Measurements from ENCODE around the gene C9orf50.
"Not testable (repeated sequence)": the region's sequence is repeated elsewhere in the genome, so short reads cannot be mapped to it uniquely, and the experiment has no call there.

The C9orf50 gene

GRCh38 chr9:129620669-129621295 is at the start of gene C9orf50:
TSS of gene C9orf50 (minus strand) at chr9:129621101. CDS start at chr9:129620574, 527 bp downstream.
- peak; percentile 87 for DNase-seq

- no peak for DNase-seq
These were observed 49.0 kb upstream of the C9orf50 start for GRCh38 chr9:129669946-129670345.

- no peak for DNase-seq
These were observed 48.3 kb upstream of the C9orf50 start for GRCh38 chr9:129669141-129669718.

GRCh38 chr9:129667850-129668249 is 46.9 kb upstream of the C9orf50 start:
- no peak for DNase-seq

- DNase-seq, result no peak
These were observed 46.5 kb upstream of the C9orf50 start for GRCh38 chr9:129667378-129667777.

- DNase-seq, result no peak
These were observed 45.7 kb upstream of the C9orf50 start for GRCh38 chr9:129666575-129666974.

- no peak for DNase-seq
These were observed 45.1 kb upstream of the C9orf50 start for GRCh38 chr9:129665814-129666520.

GRCh38 chr9:129665389-129665775 is 44.5 kb upstream of the C9orf50 start, which contains the start of gene PRRX2:
TSS of gene PRRX2 (plus strand) at chr9:129665647. CDS start at chr9:129665868, 221 bp downstream.
- peak; percentile 49 for DNase-seq

GRCh38 chr9:129664746-129665388 is 44.0 kb upstream of the C9orf50 start:
- DNase-seq, result no peak

- DNase-seq, result not testable (repeated sequence)
These were observed 41.3 kb upstream of the C9orf50 start for GRCh38 chr9:129662239-129662638.

GRCh38 chr9:129661029-129661428 is 40.1 kb upstream of the C9orf50 start:
- DNase-seq, result no peak

- peak; percentile 23 for DNase-seq
These were observed 36.0 kb upstream of the C9orf50 start for GRCh38 chr9:129656795-129657390.

- no peak for DNase-seq
These were observed 34.8 kb upstream of the C9orf50 start for GRCh38 chr9:129655696-129656095.

GRCh38 chr9:129655154-129655553 is 34.3 kb upstream of the C9orf50 start:
- no peak for DNase-seq

- peak; percentile 43 for DNase-seq
These were observed 33.7 kb upstream of the C9orf50 start for GRCh38 chr9:129654554-129655040.

- DNase-seq, result no peak
These were observed 33.1 kb upstream of the C9orf50 start for GRCh38 chr9:129653823-129654553.

- no peak for DNase-seq
These were observed 29.9 kb upstream of the C9orf50 start for GRCh38 chr9:129650680-129651235.

- DNase-seq, result no peak
These were observed 29.1 kb upstream of the C9orf50 start for GRCh38 chr9:129649726-129650679.

- DNase-seq, result no peak
These were observed 27.8 kb upstream of the C9orf50 start for GRCh38 chr9:129648764-129649115.

GRCh38 chr9:129648092-129648763 is 27.3 kb upstream of the C9orf50 start:
- no peak for DNase-seq

Data from NCI-H69 (cell line).